Measurements from ENCODE around the gene HNMT.
"Not testable (repeated sequence)": the region's sequence is repeated elsewhere in the genome, so short reads cannot be mapped to it uniquely, and the experiment has no call there.

HNMT gene

DNA sequence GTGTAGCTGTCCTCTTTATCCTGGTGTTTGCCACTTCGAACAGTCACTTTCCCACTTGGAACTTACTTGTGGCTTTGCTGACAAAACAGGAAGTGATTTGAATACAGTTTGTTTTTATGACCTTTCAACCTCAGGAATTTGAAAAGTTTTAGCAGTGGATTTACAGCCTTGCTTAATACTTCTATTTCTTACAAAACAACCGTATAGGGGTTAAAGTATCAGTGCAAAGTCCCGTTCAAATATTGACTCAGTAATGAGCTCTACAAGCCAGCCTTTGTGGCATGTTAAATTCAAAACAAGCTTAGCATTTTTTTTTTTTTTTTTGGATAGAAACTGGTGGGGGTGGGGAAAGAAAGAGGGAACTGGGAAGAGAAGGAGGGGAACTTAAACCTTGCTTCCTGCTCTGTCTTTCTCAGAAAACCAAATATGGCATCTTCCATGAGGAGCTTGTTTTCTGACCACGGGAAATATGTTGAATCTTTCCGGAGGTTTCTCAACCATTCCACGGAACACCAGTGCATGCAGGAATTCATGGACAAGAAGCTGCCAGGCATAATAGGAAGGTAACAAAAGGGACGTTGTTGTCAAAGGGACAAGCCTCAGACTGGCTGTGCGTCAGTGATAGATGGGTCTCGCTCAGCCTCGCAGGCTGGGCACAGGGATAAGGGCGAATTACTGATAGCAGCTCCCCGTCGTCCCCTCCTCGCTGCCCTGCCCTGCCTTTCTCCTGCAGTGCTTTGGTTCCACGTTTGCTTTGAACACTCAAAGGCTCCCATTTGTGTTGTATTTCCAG, at the start of gene HNMT:
Gene HNMT, plus strand, starts transcription at position 408 of the 793 bp plus-strand sequence. Its CDS starts 19 bp downstream, at position 427.
- TF ChIP-seq, protein P1, sequence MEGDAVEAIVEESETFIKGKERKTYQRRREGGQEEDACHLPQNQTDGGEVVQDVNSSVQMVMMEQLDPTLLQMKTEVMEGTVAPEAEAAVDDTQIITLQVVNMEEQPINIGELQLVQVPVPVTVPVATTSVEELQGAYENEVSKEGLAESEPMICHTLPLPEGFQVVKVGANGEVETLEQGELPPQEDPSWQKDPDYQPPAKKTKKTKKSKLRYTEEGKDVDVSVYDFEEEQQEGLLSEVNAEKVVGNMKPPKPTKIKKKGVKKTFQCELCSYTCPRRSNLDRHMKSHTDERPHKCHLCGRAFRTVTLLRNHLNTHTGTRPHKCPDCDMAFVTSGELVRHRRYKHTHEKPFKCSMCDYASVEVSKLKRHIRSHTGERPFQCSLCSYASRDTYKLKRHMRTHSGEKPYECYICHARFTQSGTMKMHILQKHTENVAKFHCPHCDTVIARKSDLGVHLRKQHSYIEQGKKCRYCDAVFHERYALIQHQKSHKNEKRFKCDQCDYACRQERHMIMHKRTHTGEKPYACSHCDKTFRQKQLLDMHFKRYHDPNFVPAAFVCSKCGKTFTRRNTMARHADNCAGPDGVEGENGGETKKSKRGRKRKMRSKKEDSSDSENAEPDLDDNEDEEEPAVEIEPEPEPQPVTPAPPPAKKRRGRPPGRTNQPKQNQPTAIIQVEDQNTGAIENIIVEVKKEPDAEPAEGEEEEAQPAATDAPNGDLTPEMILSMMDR (conservative IDR thresholded peaks at IDR 0.05) = no peak
- TF ChIP-seq ZFX (IDR thresholded peaks at IDR 0.05) = no peak
- H3K27ac ChIP-seq = no peak within 1 kb of the TSS; the same call in 1 of the 2 replicates

DNA sequence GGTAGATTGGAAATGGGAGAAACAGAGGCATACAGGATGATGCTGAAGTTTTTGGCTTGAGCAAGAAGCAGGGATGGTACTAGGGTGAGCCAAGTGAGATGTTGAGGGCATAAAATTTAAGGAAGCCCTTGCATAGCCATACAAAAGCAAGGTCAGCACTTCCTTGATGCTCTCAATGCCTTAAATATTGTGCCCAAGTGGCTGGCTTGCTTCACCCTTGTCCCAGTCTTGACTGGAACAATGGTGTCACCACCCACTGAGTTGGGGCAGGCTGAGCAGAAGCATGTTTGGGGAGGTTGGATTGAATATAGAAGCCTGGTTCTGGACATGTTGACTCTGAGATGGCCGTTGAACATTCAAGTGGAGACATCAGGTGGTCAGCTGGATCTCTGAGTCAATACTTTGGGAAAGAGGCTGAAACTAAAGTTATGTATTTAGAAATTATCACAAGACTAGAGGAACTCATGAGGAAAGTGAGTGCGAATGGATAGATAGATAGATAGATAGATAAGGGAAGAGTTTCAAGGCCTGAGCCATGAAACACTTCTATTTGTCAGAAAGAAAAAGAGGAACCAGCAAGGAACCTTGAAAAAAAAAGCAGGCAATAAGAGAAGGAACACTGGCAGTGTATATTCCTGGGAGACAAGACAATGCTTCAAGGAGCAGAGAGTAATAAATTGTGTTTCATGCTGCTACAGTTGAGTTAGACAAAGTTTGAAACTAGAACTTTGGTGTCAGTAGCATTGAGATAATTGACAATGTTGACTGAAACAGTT, 43.0 kb upstream of the HNMT start:
- TF ChIP-seq ZFX (IDR thresholded peaks at IDR 0.05) = no peak
- TF ChIP-seq, protein P1 (conservative IDR thresholded peaks at IDR 0.05) = no peak
- H3K27ac ChIP-seq = no peak overlapping the region

DNA sequence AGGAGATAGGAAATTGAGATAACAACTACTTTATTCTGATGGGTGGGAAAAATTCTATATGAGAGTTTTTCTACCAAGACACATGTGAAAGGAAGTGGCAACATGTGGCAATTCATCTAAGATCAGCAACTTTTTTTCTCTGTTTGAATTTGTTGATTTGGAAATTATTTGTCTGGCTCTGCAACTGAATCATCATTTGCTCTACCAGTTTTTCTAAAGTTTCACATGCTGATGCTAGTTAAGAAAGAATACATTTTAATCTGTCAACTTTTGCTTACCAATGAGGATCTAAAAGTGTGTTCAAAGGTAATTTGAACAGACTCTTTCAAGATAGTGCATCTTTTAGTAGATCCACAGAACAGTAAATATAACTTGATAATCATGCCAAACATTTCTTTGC, 42.1 kb upstream of the HNMT start:
- H3K27ac ChIP-seq = not testable (repeated sequence)

DNA sequence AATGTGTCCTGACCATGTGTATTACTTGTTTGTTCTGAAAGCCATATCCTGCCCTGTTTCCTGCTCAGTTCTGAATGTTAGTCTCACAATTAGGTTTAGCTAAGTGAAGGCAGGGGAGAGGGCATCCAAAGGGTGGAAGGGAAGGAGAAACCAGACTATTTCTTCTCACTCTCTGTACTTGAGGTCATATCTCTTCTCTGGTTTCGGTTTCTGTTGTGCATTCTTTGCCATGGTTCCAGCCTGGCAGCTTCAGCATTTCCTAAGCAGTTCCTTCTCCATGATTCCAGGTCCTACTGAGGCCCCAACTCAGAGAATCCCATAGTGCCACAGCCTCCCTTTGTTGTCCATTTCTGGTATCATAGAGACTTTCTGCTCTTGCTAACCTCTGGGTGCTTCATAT, 40.3 kb upstream of the HNMT start:
- no peak overlapping the region for H3K27ac ChIP-seq
- TF ChIP-seq, protein P1 (conservative IDR thresholded peaks at IDR 0.05) = no peak
- no peak for TF ChIP-seq ZFX (IDR thresholded peaks at IDR 0.05)

DNA sequence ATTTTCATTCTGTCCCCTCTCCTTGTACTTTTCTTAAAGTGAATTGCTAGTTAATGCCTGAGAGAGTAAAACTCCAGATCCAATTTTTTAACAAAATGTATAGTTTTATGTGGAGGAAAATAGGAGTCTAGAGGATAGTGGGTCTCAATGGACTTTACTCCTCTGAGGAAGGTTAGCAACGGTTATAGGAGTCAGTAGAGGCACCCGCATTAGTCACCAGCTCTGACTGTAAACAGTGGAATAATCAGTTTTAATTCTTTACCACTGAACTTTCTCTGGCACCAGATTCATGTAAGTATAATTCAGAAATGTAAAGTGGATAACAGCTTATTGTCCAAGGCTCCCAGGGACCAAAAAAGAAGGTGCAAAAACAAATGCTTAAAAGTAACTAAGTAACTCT, 38.7 kb upstream of the HNMT start:
- H3K27ac ChIP-seq = no peak overlapping the region
- TF ChIP-seq, protein P1 (conservative IDR thresholded peaks at IDR 0.05) = no peak
- TF ChIP-seq ZFX (IDR thresholded peaks at IDR 0.05) = no peak

DNA sequence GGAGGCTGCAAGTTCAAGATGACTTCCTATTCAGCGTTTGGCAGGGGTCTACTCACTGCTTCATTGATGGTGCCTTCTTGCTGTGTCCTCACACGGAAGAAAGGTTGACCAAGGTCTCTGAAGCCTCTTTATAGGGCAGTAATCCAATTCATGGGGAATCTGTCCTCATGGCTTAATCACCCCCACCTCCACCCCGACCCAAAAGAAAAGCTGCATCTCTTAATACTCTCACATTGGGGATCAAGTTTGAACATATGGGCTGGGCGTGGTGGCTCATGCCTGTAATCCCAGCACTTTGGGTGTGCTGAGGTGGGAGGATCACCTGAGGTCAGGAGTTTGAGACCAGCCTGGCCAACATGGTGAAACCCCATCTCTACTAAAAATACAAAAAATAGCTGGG, 36.4 kb upstream of the HNMT start:
- TF ChIP-seq, protein P1 (conservative IDR thresholded peaks at IDR 0.05) = no peak
- TF ChIP-seq ZFX (IDR thresholded peaks at IDR 0.05) = no peak
- no peak overlapping the region for H3K27ac ChIP-seq

DNA sequence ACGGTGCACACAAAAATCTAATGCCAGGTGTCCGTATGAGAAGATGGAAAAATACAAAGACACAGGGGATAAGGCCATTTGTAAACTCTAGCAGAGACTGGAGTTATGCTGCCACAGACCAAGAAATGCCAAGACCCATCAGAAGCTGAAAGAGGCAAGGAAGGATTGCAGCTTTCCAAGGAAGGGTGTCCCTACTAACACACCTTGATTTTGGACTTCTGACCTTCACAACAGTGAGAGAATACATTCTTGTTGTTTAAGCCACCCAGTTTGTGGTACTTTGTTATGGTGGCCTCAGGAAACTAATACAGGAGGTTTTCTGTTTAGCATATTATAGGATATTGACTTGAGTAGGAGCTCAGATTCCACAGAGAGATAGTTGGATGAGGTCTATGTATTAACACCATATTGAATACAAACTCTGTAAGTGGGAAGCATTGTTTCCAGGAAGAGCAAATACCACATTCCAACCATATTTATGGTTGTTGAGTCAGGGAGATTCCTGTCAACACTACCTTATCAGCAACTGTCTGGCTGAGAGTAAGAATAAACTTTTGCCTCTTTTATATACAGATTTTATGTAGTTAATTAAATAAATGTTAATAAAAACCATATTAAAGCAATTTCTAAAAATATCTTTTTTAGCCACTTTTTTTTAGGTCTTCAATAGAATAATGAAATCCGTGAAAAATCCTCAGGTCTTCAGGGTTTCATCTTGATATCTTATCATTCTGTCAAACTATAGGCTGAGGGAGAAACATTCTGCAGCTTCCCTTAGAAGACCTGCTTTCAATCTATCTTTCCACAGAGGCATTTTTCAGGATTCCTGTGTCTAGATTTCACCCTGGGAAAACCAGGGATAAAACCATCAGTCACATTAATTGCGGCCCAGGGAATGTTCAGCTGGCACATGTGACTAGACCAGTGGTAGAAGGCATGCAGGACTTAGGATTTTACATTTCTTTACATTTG, 35.4 kb upstream of the HNMT start:
- no peak overlapping the region for H3K27ac ChIP-seq
- no peak for TF ChIP-seq ZFX (IDR thresholded peaks at IDR 0.05)
- TF ChIP-seq, protein P1 (conservative IDR thresholded peaks at IDR 0.05) = no peak
